ENCODE results near the gene ASPHD1.

Gene ASPHD1

DNA sequence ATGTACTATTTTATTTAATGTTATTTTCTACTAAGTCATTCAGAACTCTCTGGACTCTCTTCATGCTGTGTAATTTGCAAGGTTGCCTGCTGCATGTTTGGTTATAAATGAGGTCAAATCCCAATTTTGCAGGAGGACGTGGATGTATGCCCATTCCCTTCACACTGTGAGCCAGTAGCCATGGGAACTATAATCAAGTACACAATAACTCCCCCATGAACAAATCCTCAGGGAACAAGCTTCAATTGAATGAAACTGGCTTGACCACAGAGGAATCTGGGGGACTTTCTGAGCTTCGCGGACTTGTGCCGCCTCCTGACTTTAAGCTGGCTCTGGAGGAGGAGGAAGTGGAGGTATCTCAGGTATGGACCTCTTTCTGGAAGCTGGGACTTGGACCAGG is 40.4 kb downstream of the ASPHD1 start:
- peak in 2 of 51 donors; percentile 8 to 13 for DNase-seq

DNA sequence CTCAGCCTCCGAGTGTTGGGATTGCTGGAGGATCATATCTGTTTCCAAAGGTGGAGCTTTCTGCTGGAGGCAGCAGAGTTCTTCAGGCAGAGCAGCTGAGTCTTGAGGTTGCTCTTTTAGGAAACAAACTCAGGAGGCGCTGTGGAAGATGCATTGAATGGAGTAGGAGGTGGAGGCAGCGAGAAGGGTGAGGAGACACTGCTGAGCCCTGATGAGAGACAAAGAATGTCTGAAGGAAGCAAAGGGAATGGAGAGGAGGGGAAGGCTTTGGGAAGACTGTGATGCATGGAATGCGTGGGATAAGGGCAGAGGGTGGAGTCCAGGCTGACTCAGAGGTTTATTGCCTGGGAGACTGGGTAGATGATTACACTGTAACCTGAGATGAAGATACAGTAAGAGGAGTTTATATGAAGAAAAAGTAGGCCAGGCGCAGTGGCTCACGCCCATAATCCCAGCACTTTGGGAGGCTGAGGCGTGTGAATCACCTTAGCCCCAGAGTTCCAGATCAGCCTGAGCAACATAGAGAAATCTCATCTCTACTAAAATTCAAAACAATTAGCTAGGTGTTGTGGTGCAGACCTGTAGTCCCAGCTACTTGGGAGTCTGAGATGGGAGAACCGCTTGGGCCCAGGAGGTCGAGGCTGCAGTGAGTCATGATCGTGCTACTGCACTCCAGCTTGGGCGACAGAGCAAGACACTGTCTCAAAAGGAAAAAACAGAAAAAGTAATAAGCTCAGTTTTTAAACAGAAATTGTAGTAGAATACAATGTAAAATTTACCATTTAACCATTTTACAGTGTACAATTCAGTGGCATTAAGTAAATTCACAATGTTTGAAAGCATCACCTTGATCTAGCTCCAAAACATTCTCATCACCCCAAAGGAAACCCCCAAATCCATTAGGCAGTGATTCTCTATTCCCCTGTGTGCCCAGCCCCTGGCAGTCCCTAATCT is 43.8 kb downstream of the ASPHD1 start:
- peak in 2 of 51 donors; percentile 13 to 54 for DNase-seq

DNA sequence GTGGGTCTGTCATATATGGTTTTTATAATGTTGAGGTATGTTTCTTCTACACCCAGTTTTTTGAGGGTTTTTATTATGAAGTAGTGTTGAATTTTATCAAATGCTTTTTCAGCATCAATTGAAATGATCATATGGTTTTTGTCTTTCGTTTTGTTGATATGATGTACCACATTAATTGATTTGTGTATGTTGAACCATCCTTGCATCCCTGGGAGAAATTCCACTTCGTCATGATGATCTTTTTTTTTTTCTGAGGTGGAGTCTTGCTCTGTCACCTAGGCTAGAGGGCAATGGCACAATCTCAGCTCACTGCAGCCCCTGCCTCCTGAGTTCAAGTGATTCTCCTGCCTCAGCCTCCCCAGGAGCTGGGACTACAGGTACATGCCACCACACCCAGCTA is 47.6 kb downstream of the ASPHD1 start:
- no peak for DNase-seq

DNA sequence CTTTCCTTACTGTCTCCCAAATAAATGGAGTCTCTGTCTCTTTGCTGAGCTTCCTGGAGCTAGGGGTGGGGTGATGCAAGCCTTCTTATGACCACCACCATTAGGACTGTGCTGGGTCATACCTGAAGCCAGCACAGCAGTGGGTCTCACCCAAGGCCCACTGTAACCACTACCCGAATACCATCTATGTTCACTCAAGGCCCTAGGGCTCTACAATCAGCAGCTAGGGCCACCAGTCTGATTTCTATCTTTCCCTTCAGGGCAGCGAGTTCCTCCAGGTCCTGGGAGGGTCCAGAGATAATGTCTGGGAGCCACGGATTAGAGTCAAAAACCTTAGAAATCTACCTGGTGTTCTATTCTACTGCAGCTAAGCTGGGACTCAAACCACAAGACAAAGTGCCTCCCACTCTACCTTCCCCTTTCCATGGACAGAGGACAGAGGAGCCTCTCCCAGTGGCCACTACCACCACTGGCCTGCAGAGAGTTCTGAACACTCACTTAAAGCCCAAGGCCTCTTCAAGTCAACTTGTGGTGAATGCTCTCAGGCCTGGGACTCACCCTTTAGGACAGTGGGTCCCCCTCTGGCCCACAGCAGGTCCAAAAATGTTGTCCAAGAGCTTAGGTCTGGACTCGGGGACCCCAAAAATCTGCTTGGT is 50.6 kb downstream of the ASPHD1 start:
- DNase-seq = no peak

DNA sequence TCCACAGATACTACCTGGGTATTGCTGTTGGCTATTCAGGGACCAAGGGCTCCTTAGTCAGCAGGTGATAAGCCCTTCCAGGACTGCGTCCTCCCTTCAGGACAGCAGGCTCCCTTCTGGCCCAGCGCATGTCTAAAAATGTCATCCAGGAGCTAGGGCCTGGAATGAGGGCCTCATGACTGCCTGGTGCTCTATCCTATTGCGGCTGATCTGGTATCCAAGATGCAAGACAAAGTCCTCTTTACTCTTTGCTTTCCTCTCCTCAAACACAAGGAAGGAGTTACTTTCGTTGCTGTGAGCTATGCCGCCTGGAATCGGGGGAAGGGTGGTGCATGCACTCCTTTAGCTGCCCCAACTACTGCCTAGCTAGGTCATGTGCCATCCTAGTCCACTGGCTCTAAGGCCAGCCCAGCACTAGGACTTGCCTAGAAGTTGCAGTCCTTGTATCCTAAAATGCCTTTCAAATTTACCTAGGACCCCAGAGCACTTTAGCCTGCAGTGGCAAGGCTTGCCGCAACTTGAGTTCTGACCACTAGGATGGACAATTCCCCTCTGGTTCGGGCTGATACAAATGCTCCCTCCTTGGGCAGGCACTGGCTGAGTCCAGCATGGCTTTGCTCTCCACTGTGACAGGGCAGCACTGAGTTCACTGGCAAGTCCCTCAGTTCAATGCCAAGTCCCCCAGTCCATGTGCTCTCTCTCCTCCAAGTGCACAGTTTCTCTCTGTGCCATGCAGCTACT is 51.5 kb downstream of the ASPHD1 start:
- no peak for DNase-seq

All from hypothalamus (tissue), 51 donors.